RWPE2 (cell line): ENCODE results near the gene PHF1.

Source experiments
- ATAC-seq: fragments of 200-7000 bp; cut with Tn5 transposase; 3 replicates; pipeline ENCODE4 v1.9.1; 2021; ENCODE audit warnings: low read depth
- DNase-seq: peaks from one replicate; pipeline ENCODE4 v3.0.0-alpha.2; 2020; ENCODE audit warnings: low spot score
- H3K27ac ChIP-seq: fragments of 450-650 bp; 2 replicates; pipeline ENCODE4 v1.5.1; 2017; ENCODE audit warnings: mild to moderate bottlenecking; ENCODE audit not compliant: poor library complexity, severe bottlenecking
- H3K27me3 ChIP-seq: fragments of 250-450 bp; sonication (Bioruptor Pico); 2 replicates; pipeline ENCODE4 v1.5.1; 2021; ENCODE audit warnings: mild to moderate bottlenecking, moderate library complexity; ENCODE audit not compliant: insufficient read depth, poor library complexity, severe bottlenecking
- H3K36me3 ChIP-seq: fragments of 250-450 bp; sonication (Bioruptor Pico); 2 replicates; pipeline ENCODE4 v1.5.1; 2020; ENCODE audit warnings: low read depth, mild to moderate bottlenecking, moderate library complexity
- H3K4me1 ChIP-seq: fragments of 250-450 bp; sonication (Bioruptor Pico); 2 replicates; pipeline ENCODE4 v1.5.1; 2021; ENCODE audit warnings: mild to moderate bottlenecking, moderate library complexity; ENCODE audit not compliant: insufficient read depth, poor library complexity, severe bottlenecking
- H3K4me3 ChIP-seq: fragments of 250-450 bp; sonication (Bioruptor Pico); 2 replicates; pipeline ENCODE4 v1.5.1; 2021; ENCODE audit warnings: mild to moderate bottlenecking, moderate library complexity; ENCODE audit not compliant: severe bottlenecking
- H3K9me3 ChIP-seq: fragments of 250-450 bp; sonication (Bioruptor Pico); 2 replicates; pipeline ENCODE4 v1.5.1; 2021; ENCODE audit warnings: mild to moderate bottlenecking, moderate library complexity; ENCODE audit not compliant: severe bottlenecking
- CTCF ChIP-seq: fragments of 450-650 bp; IDR thresholded peaks from one replicate; pipeline ENCODE4 v1.5.1; 2017; ENCODE audit warnings: mild to moderate bottlenecking, moderate library complexity; ENCODE audit not compliant: poor library complexity, severe bottlenecking

Gene PHF1

GRCh38 chr6:33446356-33446755 is 35.5 kb downstream of the PHF1 start:
- H3K27ac ChIP-seq, result no peak overlapping the region
- no peak for ATAC-seq
- DNase-seq, result no peak
- no peaks in the 10 kb centered on the region for H3K9me3 ChIP-seq
- no peaks in the 10 kb centered on the region for H3K27me3 ChIP-seq
- no peak overlapping the region for H3K4me3 ChIP-seq
- no peak for TF ChIP-seq CTCF
- no peaks in the 10 kb centered on the region for H3K4me1 ChIP-seq
- peaks cover 17% of the 10 kb centered on the region; the same call in 1 of the 2 replicates for H3K36me3 ChIP-seq

GRCh38 chr6:33450434-33450833 is 39.6 kb downstream of the PHF1 start:
- Histone ChIP-seq H3K9me3 (no peaks in the 10 kb centered on the region), H3K36me3 (peaks cover 13% of the 10 kb centered on the region; the same call in 1 of the 2 replicates), H3K4me1 (peaks cover 2% of the 10 kb centered on the region), H3K27me3 (no peaks in the 10 kb centered on the region), H3K4me3 (no peak overlapping the region), H3K27ac (no peak overlapping the region)
- TF ChIP-seq CTCF, result no peak
- ATAC-seq (no peak), DNase-seq (no peak)

GRCh38 chr6:33451606-33452005 is 40.8 kb downstream of the PHF1 start:
- no peaks in the 10 kb centered on the region for H3K27me3 ChIP-seq
- H3K36me3 ChIP-seq, result peaks cover 18% of the 10 kb centered on the region
- H3K27ac ChIP-seq, result no peak overlapping the region
- H3K4me1 ChIP-seq, result peaks cover 3% of the 10 kb centered on the region
- TF ChIP-seq CTCF, result no peak
- no peak overlapping the region for H3K4me3 ChIP-seq
- ATAC-seq (no peak), DNase-seq (no peak)
- H3K9me3 ChIP-seq, result no peaks in the 10 kb centered on the region

GRCh38 chr6:33452496-33452895 is 41.7 kb downstream of the PHF1 start:
- Histone ChIP-seq H3K4me1 (peaks cover 3% of the 10 kb centered on the region), H3K9me3 (no peaks in the 10 kb centered on the region), H3K27me3 (no peaks in the 10 kb centered on the region), H3K4me3 (no peak overlapping the region), H3K36me3 (peaks cover 17% of the 10 kb centered on the region), H3K27ac (no peak overlapping the region)
- no peak for TF ChIP-seq CTCF
- ATAC-seq (no peak), DNase-seq (no peak)

- H3K4me1 ChIP-seq, result peaks cover 3% of the 10 kb centered on the region
- H3K27me3 ChIP-seq, result no peaks in the 10 kb centered on the region
- TF ChIP-seq CTCF, result no peak
- no peaks in the 10 kb centered on the region for H3K9me3 ChIP-seq
- DNase-seq (no peak), ATAC-seq (no peak)
- H3K4me3 ChIP-seq, result peak overlapping the region; percentile 54
- H3K27ac ChIP-seq, result peak overlapping the region; percentile 32
- H3K36me3 ChIP-seq, result peaks cover 17% of the 10 kb centered on the region
Measured at GRCh38 chr6:33453393-33454008, 42.7 kb downstream of the PHF1 start.
